Activated gamma-delta T cell (primary cell): ENCODE data around the gene SIM1.

Experiments
- DNase-seq: peaks from one replicate; lab custom pipeline; 2025; lab: John Stamatoyannopoulos, UW

Gene SIM1

DNA sequence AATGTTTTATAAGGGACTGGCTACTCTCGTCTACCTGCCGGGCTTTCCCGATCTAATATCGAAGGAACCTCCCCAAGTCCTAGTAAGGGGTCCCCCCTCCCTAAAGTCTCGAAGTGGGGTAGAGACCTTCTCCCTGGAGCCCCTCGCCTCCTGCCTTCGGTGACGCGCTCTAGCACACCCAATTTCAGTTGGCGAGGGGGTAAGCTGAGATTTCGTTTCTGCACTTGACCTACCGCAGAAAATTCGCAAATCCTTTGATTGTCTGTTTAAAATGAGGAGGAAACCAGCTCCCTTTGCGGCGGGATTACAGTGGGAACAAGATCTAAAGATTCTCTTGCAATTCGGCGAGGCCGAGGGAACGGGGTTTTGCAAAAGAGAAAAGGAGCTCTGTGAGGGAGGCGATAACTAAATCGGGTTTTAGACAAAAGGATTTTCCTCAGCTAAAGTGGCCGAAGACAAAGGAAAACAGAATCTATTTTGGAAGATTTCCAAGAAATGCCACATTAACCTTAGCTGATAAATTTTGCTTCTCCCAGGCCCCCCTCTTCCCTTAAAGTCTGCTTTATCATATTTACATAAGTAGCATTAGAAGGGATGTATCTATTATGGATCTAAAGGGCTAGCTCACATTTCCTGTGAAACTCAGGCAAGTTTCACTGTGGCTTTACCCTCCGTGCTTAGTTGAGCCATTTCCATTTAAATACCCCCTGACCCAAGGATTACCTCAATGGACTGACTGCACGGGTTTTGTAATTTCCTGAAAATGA lies 8.4 kb downstream of the SIM1 start:
- DNase-seq = no peak

DNA sequence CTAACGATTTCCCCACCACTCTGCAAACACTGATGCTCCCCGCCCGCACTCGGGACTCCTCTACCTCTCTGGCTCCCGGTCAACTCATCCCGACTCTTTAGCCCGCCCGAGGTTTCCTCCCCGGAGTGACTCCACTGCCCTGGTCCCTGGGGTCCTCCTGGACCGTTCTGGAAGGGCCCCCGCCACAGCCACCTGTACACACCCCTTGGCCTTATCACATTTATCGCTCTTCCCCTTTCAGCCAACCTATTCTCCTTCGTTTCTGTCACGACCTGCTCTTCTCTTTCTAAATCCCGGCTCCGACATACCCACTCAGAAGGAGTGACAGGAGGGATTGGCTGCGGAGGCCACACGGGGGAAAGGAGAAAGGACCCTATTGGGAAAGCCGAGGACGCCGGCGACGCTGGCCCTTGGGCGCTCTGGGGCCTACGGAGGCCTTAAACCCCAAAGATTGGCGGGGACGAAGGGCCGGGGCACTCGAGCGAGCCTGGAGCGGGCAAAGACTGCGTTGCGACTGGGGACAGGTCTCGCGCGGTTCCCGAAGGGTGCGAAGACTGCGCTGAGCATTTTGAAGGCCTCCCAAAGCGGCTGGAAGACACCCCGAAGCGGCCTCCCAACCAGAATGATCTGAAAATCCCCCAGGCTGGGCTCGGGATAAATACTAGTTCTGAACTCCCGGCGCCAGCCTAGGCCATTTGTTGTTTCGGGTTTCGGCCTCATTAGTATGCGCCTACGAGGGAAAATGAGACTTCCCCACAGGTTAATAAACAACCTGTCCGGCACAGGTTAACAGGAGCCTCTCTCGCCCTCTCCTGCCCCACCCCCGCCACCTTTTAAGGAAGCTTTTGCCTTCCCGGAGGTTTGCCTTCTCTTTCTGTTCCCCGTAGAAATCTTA lies 9.2 kb downstream of the SIM1 start:
- DNase-seq = no peak

DNA sequence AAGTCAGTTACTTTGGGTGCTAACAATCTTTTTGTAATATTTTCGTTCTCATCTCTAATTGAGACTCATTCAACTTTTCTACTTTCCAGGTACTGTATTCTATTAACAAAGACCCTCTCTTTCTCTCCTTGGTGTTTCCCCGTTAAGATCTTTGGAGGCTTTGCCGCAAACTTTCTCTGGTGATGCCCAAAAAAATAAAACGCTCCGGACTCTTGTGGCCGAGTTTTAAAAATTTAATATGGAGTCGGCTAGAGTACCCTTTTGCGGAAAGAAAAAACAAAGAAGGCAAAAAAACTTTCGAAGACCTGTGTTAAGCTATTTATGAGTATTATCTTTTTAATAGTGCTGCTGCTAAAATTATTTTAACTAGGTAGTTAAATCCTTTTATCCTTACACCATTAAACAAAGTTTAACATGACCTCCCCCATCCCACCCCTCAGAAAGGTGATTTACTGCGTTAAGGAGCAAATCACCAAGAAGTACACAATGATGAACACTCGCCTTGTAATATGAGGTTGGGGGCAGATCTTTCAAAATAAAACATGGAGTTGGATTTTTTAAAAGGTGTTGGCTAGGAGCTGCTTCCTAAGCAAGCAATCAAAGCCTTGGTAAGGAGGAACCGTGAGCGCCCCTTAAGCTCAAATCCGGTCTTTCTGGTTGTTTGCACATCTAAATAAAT lies 10.0 kb downstream of the SIM1 start:
- DNase-seq = no peak

DNA sequence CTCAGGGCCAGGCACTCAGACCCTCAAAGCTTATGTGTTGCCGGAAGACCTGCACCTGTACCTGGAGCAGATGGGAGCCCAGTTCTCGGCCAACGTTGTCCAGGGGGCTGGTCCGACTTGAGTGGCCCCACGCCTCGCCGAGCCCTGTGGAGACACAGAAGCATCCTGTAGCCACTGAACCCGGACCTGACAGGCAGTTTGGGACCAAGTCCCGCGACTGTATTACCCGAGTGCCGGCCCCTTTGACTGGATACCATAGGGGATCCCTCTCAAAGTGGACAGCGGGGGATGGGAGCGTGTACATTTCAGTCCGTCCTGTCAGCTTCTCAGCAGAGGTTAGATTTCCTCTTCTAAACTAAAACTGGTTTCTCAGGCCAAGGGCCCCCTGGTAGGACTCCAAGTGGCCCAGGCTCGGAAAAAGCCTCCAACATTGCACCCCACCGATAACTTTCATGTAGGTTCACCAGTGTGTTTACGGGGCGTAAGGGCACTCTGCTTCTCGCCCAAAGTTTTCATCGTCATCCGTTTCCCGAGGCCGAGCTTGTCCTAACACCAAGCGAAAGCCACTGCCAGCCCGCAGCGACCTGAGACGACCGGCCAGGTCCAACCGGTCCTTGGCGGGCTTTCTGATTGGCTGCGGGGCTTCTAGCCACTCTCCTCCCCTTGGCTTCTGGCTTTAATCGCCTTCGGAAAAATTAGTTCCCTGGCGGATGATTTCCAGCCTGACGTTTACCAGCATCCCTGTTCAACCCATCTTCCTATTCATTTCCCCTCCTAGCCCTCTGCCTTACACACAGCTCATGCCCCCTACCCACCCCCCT lies 10.8 kb downstream of the SIM1 start:
- no peak for DNase-seq

DNA sequence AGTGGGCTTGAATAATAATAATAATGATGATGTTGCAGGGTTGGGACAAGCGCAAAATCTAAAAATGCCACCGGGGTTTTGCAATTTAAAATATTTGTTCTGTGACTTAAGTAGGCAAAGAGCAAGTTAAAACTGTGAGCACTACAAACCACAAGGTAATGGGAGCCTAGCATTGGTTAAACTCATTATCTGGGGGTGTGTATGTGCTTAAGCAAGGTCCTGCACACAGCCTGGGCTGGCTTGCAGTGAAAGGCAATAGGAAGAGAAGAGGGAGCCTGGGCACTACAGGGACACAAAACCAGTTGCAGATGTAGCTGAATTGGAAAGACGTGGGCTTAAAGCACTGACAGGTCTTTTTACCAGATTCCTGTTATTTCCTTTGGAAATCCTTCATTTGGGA lies 11.7 kb downstream of the SIM1 start:
- no peak for DNase-seq

DNA sequence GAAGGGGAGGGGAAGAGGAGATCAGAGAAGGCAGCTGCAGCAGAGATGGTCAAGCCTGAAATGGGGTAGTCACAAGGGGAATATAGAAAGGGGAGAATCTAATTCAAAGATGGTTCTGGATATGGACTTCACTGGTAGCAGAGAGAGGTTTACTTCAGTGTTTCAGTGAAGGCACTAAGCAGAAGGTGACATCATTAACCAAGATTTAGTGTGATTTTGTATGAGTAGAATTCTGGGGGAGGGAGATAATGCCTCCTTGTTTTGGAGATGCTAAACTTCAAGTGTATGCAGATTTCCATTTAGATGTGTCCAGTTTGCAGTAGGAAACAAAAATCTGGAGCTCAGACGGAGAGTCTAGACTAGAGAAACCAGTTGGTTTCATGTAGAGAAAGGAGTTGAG lies 13.1 kb downstream of the SIM1 start:
- DNase-seq = no peak

DNA sequence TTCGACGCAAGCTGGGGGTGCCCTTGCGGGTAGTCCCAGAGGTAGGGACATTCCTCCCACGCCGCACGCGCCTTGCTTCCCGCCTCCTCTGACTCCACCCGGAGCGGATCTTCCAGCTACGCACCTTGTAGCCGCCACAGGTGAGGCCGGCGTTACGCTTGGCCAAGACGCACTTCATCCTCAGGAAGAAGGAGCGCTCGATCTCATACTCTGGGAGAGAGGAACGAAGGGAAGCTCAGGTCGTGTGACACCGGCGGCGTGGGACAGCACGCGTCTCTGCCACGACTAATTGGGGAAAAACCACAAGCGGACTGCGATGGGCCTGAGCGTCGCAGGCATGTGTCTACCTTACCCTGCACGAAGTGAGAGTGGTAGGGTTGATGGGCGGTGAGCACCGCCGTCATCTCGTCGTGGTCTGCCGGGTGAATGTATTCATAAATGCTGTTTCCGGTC lies 15.5 kb downstream of the SIM1 start:
- no peak for DNase-seq

DNA sequence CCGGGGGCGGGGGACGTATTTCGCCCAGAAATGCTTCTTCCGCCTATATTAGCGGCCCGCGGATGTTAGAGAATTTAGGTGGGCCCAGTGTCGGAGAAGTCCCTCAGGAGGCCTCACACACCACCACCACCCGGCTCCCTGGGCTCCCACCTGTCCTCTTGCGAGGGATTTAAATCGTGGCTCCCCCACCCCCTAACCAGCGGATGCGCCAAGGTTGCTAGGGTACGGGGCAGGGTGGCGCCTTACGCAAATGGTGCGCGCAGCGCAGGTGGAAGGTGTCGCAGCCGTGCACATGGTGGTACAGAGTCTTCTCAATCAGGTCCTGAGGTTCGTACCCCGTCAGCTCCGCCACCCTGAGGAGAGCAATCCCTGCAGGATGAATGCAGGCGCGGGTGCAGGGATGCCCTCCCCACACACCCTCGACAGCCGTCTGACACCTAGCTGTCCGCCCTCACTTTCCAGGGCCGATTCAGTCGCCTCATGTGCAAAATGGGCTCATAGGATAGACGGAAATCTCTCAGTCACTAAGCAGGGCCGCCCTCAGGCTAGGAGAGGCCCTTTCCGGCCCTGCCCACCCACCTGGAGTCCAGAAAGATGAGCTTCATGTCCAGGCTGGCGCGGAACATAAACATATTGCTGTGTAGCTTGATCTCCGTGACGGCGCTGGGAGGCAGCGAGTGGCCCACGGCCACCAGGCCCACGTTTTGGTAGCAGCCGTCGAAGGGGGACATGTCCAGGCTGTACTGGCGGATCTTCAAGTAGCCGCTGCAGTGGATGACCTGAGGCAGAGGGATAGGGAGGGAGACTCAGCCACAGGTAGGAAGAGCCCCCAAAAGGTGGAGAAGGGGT lies 16.6 kb downstream of the SIM1 start:
- no peak for DNase-seq

DNA sequence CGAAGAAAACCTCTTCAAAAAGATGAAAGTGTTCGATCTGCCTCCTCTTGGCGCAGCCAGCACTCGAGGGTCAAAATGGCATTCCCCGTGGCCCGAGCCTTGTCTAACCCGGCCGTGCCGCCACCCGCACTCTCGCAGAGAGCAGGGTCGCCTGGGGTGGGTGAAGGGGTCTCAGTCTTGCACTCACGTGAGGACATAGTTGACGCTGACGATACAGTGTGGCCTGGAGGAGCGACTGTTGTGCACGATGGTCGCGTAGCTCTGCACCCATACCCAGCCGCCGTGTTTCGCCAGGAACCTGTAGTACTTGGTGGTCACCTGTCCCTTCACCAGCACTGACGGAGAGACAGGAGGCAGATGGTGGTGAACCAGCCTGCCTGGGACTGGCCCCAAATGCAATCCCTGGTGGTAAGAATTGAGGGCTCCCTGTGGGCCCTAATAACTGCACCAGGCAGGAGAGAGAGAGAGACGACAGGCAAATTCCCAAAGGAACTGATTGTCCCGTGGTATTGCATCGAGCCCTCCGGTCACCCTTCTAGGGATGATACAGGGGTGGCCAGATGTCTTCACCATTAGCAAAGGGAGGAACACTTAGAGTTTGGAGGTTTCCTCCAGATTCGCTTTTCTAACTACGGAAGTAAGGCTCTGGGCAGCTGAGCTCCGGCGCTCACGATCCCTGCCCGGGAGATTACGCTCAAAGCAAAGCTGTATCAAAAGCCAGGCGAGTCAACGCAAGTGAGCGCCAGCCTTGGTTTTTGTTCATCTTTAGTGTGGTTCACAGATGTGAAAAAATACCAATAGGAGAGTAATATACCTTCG lies 17.4 kb downstream of the SIM1 start:
- DNase-seq = no peak

DNA sequence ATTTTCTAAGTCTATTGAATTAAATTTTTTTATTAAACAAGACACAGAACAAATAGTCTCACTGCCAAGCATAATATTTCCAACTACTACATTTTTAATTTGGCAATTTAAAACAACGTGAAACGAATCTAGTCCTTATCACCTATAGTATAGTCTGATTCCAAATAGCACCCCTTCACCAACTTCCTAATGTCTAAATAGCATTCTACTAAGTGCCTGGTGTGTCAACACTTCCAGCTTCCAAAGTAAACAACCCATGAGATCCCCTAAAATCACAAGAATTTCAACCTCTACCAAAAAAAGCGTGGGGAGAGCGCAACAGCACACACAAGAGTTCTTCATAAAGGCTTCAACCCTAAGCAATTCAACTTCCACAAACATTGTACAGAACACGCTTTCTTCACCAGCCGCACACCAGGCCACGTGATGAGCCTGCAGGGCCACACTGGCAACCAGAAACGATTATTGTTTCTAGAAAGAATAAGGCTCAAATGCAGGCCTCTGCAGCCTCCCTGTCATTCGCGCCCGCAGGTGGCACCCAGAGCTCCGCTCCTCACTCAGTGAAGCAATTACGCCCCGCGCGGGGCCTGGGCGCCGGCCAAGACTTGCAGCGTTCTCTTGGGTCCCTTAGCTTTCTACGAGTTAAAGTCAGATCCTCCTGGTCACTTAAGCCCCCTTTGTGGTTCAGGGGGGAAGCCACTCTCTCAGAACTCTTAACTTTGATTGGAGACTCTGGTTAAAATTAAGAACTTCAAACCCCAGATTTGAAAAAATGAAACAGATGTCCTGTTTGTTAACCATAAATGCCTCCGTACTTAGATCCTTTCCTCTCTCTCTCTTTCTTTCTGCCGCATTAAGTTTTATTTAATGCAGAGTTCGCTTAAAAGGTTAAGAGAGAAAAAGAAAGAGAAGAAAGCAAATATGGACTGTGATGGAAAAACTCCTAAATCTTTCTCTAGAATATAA lies 18.3 kb downstream of the SIM1 start:
- DNase-seq = no peak

DNA sequence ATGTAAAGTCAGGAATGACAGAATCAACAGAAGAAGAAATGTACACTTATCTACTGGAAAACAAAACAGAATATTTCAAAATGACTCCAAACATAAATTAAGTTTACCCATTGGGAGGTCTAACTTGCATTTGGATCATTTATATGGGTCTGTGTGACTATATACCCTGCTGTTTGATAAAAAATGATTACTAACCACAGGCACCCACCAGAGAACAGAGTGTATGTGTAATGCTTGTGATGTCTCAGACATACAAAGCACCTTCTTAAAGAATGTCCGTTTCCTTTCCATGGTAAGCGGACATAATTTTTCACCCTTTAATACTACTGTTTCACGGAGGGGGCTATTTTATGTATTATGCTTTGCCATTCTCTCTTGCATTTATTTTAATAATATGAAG lies 19.2 kb downstream of the SIM1 start:
- DNase-seq = no peak

DNA sequence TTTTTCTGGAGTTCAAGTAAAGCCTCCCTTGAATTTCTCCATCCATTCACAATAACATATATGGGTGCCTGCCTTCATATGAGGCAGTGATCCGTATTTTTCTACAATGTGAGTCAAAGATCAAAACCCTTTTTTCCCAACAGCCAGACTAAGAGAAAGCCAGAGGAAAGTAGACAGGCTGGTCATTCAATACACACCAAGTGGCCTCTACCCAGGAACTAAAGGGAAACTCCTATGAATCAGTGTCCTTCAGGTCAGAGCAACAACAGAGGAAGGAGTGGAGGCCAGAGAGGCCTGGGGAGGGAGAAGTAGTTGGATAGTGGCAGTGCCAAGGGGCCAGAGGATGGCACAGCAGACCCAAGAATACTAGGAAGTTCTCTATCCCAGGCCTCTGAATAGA lies 23.8 kb downstream of the SIM1 start:
- DNase-seq = no peak

DNA sequence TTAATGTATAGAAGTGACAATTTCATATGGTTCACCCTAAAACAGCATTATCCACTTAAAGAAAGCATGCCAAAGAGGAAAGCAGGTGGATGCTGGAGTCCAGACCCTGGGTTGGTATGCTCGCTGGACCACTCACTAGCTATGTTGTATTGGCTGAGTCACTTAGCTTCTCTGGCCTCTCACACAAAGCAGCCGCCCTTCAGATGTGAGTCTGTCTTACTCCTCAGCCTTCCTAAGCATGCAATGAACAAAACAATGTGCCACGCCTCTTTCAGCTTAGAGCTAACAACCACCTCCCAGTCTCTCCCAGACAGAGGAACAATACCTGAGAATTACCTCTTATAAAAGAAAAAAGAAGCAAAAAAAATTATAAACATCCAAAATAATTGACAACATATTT lies 29.4 kb downstream of the SIM1 start:
- no peak for DNase-seq

DNA sequence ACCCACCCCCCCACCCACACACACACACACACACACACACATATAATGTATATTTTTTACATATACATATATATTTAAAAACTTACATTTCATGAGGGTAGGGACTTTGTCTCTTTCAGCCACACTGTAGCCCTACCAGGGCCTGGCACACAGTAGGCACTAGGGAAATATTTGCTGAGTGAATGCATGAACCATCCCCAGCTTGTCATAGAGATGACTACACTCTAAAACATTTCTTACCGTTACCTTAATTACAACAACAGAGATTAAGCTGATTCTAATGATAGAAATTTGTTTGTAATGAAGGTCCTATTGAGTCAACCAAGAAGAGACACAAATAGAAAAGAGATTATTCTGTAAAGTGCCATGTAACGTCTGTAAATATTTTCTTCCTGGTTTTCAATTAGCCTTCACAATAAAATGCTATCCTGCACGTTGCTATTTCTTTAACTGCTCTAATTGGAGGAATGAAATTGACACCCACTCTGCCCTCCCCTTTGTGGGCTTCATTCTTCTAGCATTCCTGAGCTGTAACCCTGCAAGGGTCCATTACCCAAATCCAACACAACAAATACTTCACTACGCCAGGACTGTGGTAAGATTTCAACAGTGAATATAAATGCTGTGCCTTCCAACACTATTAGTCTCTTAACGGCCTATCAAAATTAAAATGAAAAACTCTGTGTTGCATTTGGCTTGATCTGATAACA lies 30.8 kb downstream of the SIM1 start:
- no peak for DNase-seq

DNA sequence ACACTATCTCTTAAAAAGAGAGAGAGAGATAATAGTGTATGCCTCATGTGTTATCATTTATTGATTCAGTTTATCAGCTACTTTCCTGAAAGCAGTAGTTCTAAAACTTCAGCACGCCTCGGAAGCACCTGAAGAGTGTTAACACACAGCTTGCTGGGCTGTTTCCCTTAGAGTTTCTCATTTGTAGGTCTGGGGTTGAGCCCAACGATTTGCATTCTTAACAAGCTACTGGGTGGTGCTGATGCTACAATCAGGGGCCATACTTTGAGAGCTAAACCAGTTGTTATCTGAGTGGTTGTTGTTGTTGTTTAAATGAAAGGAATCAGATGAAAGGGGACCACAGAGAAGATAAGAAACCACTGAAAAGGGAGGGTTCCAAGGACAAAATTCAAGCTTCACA lies 32.6 kb downstream of the SIM1 start:
- DNase-seq = no peak

DNA sequence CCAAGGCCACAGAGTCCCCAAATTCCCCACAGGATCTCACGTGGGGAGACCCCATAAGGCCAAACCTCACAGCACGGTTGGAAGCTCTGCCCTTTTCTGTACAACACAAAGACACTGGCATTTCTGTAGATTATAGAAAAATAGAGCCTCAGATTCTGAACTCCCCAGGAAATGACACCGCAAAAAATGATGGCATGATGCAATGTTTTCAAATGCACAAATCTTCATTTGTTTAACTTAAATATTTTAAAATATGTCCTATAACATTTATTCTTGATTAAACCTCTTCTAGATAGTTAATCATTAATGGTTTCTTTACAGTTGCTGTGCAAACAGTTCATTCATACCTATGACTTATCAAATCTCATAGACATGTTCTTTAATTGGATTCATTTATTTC lies 33.8 kb downstream of the SIM1 start:
- no peak for DNase-seq

DNA sequence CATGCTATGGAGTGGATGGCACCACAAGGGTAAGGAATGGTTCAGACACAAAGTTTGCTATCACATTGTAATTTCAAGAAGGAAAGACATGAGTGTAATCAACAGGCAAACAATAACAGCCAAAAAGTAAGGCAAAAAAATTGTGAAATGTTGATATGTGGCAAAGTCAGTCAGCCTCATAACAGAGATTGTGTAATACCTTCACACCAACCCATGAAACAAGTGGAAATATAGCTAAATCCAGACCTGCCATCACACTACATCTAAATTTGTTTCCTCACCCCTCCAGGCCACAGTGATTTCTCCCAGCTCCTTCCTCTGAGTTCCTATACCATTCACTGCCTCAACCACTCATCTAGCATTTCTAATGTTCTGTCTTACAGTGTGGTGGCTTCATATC lies 37.3 kb downstream of the SIM1 start:
- DNase-seq = no peak

DNA sequence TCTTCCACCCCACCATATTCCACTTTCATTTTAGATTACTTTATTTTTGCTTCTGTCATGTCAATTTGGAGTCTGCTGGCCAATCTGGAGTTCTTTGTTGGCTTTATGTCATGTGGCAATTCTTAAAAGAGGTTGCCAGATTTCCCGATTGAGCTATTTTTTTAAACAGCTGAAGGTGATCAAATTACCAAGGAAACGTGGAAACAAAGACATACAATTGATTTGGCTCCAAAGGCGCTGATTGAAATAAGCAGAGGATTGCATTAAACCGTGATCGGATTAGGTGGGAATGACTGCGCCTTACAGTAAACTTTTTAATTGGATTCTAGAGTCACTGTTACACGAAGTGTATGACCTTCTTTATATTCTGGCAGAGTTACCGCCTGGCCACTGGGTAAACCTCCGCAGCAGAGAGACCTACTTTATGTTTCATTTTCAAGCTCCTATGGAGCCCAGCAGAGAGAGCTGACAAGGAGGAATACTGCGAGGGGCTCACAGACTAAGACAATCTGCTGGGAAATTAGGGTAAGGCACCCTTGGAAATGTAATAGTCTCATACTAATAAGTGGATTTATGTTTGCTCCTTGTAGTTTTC lies 37.9 kb downstream of the SIM1 start:
- DNase-seq = no peak
